GM13977 (cell line): ENCODE measurements around the gene GPRIN1.

Experiments used
- DNase-seq: peaks from one replicate; pipeline ENCODE4 v3.0.0; 2012; ENCODE audit warnings: low spot score
- in situ Hi-C: fragments of 300-500 bp; cut with MboI; formaldehyde crosslinking; loops from one replicate; pipeline ENCODE4 v1.12.0; 2022; ENCODE audit warnings: low sequenced_read_pairs, low pct_unique_long_range_greater_than_20kb, mixed read lengths, inconsistent platforms; ENCODE audit not compliant: unreplicated experiment
- TF ChIP-seq, protein P1 (sequence below): IDR thresholded peaks from 2 replicates; pipeline ENCODE4 v1.5.1; 2012; ENCODE audit warnings: mild to moderate bottlenecking, control low read depth; ENCODE audit not compliant: insufficient read depth; ENCODE audit errors: extremely low read depth, missing control alignments

Gene GPRIN1

DNA sequence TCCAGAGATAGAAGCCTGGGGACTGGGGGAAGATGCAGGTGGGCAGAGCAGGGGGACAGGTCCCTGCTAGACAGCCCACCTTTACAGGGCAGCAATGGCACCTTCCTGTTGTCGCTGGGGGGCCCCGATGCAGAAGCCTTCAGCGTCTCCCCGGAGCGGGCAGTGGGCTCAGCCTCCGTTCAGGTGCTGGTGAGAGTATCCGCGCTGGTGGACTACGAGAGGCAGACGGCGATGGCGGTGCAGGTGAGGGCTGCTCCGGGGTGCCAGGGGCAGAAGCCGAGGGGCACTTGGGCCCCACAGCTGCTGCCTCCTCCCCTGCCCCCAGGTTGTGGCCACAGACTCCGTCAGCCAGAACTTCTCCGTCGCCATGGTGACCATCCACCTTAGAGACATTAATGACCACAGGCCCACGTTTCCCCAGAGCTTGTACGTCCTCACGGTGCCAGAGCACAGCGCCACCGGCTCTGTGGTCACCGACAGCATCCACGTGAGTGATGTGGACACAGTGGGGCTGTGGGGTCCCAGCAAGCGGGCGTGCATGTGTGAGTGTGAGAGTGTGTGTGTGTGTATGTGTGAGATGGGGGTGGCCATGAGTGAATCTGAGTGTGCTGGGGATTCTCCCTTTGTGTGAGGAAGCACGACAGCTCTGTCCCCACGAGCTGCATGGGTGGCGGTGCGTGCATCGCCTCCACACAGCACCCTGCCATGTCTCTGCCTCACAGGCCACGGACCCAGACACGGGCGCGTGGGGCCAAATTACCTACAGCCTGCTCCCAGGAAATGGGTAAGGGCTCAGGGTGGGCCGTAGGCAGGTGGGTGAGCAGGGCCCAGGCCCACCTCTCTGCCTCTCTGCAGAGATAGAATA, 32.4 kb downstream of the GPRIN1 start:
- TF ChIP-seq, protein P1, sequence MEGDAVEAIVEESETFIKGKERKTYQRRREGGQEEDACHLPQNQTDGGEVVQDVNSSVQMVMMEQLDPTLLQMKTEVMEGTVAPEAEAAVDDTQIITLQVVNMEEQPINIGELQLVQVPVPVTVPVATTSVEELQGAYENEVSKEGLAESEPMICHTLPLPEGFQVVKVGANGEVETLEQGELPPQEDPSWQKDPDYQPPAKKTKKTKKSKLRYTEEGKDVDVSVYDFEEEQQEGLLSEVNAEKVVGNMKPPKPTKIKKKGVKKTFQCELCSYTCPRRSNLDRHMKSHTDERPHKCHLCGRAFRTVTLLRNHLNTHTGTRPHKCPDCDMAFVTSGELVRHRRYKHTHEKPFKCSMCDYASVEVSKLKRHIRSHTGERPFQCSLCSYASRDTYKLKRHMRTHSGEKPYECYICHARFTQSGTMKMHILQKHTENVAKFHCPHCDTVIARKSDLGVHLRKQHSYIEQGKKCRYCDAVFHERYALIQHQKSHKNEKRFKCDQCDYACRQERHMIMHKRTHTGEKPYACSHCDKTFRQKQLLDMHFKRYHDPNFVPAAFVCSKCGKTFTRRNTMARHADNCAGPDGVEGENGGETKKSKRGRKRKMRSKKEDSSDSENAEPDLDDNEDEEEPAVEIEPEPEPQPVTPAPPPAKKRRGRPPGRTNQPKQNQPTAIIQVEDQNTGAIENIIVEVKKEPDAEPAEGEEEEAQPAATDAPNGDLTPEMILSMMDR, result no peak
- no peak for DNase-seq
- in situ Hi-C loops, result loop anchor here (25.0 kb wide), 1 partner anchor 840 kb away; no protein-coding TSS in a partner anchor

DNA sequence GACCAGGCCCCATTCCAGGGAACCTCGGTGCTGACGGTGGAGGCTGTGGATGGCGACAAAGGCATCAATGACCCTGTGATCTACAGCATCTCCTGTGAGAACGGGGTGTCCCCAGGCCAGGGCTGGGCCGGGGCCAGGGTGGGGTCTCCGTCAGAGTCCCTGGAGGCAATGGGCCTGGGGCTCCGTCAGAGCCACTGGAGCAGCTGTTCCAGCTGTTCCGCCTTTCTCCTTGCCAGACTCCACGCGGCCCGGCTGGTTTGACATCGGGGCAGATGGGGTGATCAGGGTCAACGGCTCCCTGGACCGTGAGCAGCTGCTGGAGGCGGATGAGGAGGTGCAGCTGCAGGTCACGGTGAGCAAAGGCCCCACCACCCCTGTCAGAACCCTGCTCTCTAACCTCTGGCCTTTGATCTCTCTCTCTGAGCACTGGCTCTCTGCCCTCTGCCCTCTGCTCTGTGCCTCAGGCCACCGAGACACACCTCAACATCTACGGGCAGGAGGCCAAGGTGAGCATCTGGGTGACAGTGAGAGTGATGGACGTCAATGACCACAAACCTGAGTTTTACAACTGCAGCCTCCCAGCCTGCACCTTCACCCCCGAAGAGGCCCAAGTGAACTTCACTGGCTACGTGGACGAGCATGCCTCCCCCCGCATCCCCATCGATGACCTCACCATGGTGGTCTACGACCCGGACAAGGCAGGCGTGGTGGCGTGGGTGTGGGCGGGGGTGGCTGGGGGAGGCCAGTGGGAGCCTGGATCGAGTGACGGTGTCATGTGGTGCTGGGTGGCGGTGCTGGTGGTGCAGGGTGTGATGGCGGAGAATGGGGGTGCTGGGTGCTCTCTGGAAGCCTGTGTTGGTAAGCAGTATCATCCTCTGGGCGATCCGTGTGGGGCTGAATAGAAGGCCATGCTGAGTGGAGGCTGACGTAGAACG, 34.2 kb downstream of the GPRIN1 start:
- no peak for DNase-seq
- TF ChIP-seq, protein P1, result no peak
- in situ Hi-C loops, result loop anchor here (25.0 kb wide), 1 partner anchor 838 kb away; no protein-coding TSS in a partner anchor

DNA sequence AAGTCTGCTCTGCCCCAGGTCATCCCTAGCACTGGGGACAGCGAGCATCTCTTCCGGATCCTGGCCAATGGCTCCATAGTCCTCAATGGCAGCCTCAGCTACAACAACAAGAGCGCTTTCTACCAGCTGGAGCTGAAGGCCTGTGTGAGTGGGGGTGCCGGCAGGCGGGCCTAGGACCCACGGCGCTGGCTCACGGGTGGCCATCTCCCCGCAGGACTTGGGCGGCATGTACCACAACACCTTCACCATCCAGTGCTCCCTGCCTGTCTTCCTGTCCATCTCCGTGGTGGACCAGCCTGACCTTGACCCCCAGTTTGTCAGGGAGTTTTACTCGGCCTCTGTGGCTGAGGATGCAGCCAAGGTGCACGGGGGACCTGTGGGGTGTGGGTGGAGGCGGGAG, 34.9 kb downstream of the GPRIN1 start:
- TF ChIP-seq, protein P1, result no peak
- in situ Hi-C loops, result loop anchor here (25.0 kb wide), 1 partner anchor 838 kb away; no protein-coding TSS in a partner anchor
- no peak for DNase-seq

DNA sequence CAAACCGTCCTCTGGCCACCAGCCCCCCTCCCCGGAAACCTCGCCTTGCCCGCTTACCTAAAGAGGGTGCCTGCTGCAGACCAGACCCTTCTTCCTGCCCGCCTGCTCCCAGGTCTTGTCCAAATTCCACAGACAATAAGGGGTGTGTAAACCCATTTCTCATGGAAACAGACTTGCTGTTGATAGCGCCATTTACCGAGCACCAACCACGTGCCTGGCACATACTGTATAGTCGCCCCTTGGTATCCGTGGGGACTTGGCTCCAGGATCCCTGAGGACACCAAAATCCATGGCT, 35.7 kb downstream of the GPRIN1 start:
- no peak for DNase-seq
- in situ Hi-C loops, result no loop called here
- TF ChIP-seq, protein P1, result no peak

DNA sequence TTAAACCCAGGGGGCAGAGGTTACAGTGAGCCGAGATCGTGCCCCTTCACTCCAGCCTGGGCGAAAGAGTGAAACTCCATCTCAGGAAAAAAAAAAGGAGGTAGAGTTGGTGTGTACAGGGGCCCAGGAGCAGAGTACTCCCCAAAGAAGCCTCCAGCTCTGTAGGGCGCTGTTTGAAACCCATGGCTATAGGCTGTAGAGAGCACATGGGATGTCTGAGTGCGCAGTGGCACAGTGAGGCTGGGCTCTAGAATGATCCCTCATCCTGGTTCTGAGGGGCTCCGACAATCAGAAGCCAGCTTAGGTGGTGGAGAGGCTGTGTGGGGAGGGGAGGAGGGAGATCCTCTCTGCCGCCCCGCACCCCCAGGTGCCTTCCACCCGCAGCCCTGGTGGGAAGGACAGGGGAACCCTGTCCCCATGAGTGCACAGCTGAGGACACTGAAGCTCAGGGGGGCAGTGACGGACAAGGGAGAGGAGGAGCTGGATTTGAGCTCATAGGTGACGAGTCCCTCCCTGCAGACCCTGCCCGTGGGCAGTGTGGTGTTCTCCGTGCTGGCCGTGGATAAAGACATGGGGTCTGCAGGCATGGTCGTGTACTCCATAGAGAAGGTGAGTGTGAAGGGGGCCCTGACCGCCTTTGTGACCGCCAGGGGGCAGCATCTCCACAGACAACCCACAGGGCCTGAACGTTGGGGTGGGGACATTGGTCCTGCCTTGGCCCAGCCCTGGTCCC, 36.2 kb downstream of the GPRIN1 start:
- in situ Hi-C loops, result no loop called here
- TF ChIP-seq, protein P1, result peak; percentile 89
- DNase-seq, result peak; percentile 92

DNA sequence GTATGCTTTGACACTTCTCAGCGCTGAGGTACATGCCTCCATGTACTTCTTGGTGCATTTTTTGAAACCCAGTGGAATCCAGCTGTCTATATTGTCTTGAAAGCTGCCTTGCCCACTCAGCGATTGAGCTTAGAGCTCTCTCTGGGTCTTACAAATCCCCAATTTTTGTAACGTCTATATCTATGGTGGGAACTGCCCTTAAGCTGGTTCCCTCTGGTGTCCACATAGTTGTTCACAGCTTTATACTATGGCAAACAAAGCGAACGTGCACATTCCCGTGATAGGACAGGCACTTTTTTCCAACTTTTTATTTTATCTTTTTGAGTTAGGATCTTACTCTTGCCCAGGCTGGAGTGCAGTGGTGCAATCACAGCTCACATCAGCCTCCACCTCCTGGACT, 39.9 kb downstream of the GPRIN1 start:
- TF ChIP-seq, protein P1, result no peak
- in situ Hi-C loops, result no loop called here
- no peak for DNase-seq
